GM18517 (cell line): Measurements from ENCODE around the gene ZFP1.
"Not testable (repeated sequence)": the region's sequence is repeated elsewhere in the genome, so short reads cannot be mapped to it uniquely, and the experiment has no call there.

Experiments
- ATAC-seq: cut with Tn5 transposase; IDR thresholded peaks from one replicate; pipeline ENCODE4 v1.9.1; 2021; ENCODE audit warnings: mild to moderate bottlenecking, moderate library complexity; ENCODE audit not compliant: unreplicated experiment

Gene ZFP1

DNA sequence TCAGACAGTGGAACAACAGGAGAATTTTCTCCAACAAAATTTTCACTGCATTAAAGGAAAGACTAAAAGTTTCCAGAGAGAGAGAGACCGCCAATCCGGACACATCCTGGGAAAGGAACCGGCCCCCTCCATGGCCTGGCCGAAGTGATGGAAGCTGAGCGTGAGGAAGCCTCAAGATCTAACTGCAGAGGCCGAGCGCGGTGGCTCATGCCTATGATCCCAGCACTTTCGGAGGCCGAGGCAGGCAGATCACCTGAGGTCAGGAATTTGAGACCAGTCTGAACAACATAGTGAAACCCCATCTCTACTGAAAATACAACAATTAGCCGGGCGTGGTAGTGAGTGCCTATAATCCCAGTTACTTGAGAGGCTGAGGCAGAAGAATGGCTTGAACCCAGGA is 54.8 kb downstream of the ZFP1 start:
- ATAC-seq = no peak

DNA sequence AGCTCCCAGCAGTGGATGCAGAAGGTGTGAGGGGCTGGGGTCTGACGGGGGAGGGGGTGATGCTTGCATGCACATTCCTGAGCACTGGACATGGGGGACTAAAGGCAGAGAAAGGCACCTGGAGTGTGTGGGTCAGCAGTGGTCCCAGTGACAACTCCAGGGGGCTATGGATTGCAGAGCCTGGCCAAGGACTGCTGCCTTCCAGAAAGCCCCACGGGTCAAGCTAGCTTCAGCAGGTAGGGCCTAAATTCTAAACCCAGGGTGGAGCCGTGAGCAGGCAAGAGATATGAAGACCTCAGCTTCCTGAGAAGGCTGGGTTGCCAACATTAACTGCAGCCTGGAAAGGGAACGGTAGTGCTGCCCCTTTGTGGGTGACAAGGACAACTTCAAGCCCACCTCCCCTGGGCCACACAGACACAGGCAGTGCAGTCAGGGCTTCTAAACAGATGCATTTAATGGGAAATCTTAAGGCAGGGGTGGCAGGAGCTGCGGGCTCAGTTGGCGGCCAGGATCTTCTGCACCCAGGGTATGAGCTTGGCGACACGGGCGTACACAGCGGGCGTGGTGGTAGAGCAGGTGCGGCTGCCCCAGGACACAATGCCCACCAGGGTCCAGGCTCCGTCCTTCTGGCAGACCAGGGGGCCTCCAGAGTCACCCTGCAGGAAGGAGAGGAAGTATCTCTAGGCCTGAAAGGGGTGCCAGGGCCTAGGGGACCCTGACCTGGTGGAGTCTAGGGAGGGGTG is 55.5 kb downstream of the ZFP1 start:
- no peak for ATAC-seq

DNA sequence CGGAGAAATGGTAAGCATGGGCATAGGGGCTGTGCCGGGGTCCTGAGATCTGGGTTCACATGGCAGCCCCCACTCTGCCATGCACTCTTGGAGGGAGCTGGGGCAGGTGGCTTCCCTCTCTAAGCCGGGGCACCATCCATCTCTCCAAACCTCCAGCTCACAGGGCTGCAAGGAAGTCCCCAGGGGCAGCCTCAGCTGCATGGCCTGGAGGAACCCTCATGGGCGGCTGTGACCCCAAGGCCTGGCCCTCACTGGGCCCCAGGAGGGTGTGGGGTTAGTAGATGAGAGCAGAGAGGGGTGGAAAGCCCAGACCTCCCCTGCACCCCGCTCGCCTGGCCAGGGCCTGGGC is 56.1 kb downstream of the ZFP1 start:
- no peak for ATAC-seq

DNA sequence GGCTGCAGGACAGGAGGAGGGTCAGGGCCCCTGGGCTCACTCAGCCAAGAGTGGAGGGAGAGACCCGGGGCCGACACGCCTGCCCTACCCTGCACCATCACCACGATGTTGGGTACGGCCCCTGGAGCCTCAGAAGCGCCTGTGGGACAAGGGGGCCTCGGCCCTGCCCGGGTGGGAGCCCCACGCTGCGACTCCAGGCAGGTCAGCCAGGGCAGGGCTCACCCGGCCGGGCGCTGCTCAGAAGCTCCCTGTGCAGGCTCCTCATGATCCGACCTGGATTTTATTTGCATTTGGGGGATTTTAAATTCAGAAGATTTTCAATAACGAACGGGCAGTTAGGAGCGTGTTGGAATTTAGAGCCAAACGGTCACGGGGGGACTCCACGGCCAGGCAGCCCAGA is 56.6 kb downstream of the ZFP1 start:
- ATAC-seq = not testable (repeated sequence)

DNA sequence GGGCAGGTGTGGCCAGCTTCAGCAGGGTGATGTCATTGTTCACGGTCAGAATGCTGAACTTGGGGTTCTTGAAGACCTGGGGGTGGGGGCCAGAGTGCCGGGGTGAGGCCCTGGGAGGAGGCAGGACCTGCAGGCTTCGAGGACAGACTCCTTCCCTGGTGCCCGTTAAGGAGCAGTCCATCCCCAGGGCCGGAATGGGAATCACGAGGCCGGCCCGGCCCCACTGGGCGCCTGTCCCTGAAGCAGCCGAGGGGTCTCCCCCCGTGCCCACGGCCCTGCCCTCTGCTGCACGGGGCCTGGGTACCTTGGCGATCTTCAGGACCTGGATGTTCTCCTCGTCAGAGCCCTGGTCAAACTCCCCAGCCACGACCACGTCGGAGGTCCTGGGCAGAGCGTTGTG is 57.1 kb downstream of the ZFP1 start:
- ATAC-seq = not testable (repeated sequence)

DNA sequence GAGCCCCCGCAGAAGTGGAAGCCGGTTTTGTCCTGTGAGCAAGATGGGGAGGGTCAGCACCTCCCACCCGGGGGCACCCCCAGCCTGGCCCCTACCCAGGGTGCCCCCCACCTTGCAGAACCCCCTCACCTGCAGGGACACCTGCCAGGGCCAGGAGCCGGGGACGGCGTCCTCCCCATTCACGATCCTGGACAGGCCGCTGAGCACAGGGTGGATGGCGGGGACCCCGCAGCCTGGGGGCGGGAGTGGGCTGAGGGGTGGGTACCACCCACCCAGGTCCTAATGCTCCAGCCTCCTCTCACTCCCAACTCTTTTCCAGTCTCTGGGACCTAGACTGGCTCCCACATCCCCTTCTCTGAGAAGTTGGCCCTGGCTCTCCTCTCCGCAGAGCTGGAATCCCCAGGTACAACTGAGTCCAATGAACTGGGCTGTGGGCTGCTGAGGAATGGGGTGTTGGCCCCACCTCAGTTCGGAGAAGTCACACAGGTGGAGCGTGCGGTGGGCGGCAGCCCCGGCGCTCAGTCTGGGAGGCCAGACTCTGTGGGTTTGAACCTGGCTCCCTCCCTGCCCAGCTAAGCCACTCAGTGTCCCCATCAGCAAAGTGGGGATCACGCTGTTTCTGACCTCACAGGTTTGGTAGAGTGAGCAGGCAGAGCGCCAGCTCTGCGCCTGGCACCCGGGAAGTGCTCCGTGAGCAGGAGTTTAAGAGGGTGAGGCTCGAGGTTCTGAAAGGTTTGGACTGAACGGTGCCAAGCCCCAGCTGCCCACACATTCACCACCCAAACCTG is 57.8 kb downstream of the ZFP1 start:
- ATAC-seq = not testable (repeated sequence)

DNA sequence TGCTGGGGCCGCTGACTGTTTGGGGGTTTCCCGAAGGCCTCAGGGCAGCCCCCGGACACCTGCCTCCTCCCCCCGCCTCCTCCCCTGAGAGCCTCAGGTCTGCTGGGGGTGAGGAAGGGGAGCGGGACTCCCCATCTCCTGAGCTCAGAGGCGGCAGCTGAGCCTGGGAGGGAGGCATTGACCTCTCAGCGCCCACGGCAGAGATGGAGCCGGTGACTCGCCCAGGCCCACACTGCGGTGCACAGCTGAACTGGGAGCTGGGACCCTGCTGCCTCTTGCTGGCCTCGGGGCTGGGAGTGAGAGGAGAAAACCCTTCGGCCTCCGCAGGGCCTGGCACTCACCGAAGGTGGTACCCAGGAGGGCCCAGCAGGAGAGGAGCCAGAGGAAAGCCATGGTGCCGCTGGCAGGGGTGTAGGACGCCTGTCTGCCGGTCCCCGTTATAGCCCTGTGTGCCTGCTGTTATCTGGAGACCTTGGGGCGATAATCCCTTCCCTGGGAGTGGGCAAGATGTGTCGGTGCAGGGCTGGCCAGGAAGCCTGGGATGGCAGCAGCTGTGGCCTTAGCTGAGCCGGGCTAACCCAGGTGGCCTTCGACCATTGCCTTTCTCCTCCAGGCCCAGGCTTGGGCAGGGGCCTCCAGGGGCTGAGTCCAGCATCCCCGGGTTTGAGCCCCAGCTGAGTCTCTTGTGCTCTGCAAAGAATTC is 58.6 kb downstream of the ZFP1 start, which contains the start of gene CTRB2:
CTRB2 (minus strand) TSS at position 413 of the 703 bp plus-strand sequence; CDS start at position 393, 20 bp downstream.
- no peak for ATAC-seq

DNA sequence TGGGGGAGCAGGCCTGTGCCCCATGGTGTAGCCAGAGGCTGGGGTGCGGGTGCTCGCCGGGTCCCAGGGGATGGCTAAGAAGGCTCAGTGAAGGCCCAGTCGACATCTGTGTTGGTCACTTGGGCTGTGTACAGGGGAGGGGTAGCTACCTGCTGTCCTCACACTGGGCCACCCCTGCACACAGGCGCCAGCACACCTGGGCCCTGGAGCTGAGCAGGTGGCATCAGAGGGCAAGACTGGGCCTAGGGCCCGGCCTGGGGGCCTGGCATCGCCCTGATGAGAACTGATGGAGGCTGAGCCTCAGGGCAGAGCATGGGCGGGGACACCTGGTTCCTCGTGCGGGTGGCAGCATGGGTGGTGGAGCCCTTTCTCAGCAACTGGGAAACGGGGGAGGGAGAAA is 59.5 kb downstream of the ZFP1 start:
- no peak for ATAC-seq

DNA sequence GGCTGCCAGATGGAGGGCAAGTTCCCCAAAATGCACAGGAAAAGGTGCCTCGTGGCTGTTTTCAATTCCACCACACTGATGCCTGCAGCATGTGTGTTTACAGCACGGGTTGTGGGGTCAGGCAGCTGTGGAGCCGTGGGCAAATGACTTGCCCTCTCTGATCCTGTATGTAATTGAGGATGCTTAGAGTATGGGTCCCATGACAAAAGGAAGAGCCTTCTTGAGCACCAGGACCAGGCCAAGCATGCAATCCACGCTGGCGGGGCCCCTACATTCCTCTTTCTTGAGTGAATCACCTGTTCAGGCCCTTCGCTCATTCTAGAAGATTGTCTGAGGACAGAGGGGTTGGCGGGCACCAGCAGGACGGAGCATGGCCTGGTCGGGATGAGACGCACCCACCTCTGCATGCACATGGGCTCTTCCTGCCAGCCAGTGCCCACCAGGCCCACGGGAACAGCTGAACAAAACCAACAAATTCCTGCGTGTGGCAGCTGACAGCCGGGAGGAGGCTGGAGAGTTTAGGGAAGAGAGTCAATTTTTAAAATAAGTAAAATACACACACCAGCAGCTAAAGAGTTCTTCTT is 60.0 kb downstream of the ZFP1 start:
- no peak for ATAC-seq

DNA sequence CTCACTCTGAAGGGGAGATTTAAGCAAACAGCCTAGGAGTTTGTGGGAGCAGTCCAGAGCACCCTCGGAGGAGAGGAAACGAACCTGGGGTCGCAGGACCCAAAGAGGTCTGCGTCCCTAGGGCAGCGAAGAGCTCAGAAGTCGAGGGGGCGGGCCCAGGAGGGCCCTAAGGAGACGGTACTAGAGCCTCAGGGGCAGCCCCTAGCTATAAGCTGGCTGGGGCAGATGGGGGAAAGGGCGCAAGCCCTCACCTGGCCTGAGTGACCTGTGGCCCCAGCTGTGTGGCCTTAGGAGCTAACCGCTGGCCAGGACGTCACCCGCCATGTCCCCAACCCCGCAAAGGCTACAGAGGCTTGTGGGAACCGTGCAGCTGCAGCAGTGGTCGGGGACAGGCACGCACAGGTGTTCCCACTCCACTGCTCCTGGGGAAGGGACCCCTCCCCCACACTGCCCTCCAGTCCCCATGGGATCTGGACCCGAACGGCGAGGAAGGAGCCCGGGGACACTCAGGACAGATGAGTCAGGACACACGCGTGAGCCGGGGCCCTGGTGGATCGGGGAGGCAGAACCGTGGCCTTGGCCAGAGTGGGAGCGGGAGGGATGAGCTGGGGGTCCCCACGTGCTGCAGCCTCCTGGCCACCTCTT is 60.7 kb downstream of the ZFP1 start:
- ATAC-seq = no peak

DNA sequence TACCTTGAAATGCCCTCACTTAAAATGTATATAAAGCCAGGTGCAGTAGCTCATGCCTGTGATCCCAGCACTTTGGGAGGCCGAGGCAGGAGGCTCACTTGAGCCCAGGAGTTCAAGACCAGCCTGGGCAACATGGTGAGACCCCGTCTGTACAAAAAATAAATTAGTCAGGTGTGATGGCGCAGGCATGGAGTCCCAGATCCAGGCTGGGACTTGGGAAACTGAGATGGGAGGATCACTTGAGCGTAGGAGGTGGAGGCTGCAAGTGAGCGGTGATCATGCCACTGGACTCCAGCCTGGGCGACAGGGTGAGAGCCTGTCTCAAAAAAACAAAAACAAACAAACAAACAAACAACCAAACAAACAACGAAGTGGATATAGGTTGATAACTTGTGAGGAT is 61.2 kb downstream of the ZFP1 start:
- ATAC-seq = not testable (repeated sequence)

DNA sequence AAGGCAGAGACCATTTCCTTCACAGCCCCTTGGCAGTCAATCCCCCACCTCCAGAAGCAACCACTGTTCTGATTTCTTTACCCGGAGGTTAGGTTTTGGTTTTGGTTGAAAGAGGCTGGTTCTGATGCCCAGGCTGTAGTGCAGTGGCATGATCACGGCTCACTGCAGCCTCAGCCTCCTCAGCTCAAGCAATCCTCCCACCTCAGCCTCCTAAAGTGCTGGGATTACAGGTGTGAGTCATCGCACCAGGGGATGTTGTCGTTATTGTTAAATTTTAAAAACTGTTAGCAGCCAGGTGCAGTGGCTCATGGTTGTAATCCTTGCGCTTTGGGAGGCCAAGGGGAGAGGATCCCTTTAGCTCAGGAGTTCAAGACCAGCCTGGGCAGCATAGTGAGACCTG is 61.6 kb downstream of the ZFP1 start:
- ATAC-seq = no peak

DNA sequence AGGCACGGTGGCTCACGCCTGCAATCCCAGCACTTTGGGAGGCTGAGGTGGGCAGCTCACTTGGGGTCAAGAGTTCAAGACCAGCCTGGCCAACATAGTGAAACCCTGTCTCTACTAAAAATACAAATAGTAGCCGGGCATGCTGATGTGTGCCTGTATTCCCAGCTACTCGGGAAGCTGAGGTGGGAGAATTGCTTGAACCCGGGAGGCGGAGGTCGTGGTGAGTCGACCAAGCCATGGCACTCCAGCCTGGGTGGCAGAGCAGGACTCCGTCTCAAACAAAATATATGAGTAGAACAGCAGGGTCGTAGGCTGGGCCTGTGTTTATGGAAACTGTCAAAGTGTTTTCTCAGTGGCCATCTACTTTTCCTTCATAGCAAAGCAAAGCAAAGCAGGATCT is 63.0 kb downstream of the ZFP1 start:
- not testable (repeated sequence) for ATAC-seq

DNA sequence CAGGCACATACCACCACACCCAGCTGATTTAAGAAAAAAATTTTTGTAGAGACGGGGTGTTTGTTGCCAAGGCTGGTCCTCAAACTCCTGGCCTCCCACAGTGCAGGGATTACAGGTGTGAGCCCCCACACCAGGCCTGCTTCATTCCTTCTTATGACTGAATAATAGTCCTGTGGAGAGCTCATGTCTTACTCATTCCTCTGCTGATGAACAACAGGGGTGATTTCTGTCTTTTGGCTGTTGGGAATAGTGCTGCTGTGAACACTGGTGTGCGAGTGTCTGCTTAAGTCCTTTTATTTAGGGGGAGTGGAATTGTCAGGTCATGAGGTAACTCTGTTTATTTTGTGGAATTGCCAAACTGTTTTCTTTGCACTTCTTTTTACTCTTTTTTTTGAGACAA is 67.8 kb downstream of the ZFP1 start:
- ATAC-seq = no peak

DNA sequence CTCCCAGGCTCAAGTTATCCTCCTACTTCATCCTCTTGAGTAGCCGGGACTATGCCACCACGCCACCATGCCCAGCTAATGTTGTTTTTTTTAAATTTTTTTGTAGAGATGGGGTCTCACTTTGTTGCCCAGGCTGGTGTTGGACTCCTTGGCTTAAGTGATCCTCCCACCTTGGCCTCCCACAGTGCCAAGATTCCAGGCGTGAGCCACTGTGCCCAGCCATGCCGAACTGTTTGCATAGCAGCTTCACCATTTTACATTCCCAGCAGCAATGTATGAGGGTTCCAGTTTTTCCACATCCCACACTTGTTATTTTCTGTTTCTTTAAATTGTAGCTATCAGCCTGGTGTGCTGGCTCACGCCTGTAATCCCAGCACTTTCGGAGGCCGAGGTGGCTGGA is 68.3 kb downstream of the ZFP1 start:
- no peak for ATAC-seq

DNA sequence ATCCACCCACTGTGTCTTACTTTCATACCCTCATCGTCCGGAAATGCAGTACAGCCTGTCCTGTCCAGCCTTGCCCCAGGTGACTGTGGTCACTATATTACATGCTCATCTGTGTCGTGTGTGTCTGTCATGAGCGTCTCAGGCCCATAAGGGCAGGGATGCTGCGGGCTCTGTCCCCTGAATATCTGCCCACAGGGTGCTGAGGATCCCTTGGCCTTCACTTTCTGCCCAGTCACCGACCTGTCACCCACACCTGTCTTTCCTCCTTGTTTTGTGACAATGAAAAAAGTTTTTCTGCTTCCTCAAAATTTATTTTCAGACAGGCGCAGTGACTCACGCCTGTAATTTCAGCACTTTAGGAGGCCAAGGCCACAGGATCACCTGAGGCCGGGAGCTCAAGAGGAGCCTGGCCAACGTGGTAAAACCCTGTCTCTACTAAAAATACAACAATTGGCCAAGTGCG is 69.1 kb downstream of the ZFP1 start:
- ATAC-seq = no peak

DNA sequence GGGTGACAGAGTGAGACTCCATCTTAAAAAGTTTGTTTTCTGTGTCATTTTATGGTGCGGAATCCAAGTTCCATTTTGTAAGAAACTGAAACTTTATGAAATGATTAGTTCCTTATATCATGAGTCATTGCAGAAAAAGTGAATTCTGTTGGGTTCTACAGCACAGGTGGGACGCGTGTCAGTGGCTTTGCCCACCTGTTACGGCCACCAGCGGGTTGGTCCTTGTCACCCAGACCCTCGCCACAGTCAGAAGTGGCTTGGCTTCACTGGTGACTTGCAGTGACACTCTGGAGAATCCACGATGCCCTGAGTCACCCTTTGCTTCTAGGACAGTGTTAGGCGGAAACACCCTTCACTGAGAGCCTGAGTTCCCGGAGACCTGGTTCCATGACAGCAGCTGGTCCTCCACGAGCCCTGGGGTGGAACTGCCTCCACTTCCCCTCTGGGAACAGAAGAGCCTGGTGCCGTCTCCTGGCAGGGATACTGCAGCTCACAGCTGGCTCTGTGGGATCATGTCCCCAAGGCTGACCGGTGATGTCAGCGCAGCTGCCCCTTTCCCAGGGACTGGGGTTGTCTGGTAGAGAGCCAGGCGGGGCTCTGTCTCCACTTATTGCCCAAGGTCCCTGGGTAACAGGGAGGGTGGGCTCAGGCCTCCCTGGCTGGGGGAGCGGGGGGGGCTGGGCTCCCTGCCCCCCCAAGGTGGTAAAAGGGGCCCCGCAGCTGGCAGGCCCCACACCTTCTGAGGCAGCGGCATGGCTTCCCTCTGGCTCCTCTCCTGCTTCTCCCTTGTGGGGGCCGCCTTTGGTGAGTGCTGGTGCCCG is 70.1 kb downstream of the ZFP1 start, which contains the start of gene CTRB1:
CTRB1 (plus strand) TSS at position 733 of the 821 bp plus-strand sequence; CDS start at position 753, 20 bp downstream.
- peak; percentile 72 for ATAC-seq

DNA sequence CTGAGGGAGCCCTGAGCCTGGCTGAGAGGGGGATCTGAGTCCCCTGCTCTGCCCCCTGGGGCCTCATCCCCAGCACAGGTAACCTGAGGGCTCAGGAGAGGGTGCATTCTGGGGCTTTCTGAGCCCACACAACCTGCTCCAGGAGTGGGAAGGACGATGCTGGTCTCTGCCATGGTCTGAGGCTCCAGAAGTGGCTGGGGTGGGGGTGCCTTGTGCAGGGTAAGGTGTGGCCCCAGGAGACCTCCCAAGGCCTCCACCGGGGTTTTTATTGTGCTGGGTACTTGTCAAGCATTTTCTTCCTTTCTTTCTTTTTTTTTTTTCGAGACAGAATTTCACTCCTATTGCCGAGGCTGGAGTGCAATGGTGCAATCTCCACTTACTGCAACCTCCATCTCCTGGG is 70.8 kb downstream of the ZFP1 start:
- no peak for ATAC-seq

DNA sequence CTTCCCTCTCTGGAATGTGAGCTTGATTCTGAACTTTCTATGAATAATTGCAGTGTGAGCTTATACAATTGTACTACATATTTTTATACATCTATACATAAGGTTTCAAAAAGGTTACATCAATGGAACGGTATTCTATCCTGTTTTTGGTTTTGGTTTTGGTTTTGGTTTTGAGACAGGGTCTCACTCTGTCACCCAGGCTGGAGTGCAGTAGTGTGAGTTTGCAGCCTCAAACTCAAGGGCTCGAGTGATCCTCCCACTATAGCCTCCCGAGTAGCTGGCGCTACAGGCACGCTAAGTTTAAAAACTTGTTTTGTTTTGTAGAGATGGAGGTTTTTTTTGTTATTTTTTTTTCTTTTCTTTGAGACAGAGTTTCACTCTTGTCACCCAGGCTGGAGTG is 71.5 kb downstream of the ZFP1 start:
- peak; percentile 60 for ATAC-seq
